GM18867 (cell line): ENCODE data around the gene IL3RA.
"Not testable (repeated sequence)": the region's sequence is repeated elsewhere in the genome, so short reads cannot be mapped to it uniquely, and the experiment has no call there.

Experiments used
- ATAC-seq: cut with Tn5 transposase; IDR thresholded peaks from one replicate; pipeline ENCODE4 v1.9.1; 2021; ENCODE audit warnings: mild to moderate bottlenecking, moderate library complexity; ENCODE audit not compliant: unreplicated experiment

The IL3RA gene

GRCh38 chrX:1336331-1336943, at the start of gene IL3RA:
Gene IL3RA (plus strand): TSS chrX:1336785. CDS start chrX:1341766, 4,981 bp downstream.
- ATAC-seq, result peak; percentile 53

- ATAC-seq, result no peak
Observed at GRCh38 chrX:1289535-1289934, 47.0 kb upstream of the IL3RA start.

GRCh38 chrX:1291110-1291740, 45.4 kb upstream of the IL3RA start:
- no peak for ATAC-seq

GRCh38 chrX:1292575-1293290, 43.9 kb upstream of the IL3RA start:
- ATAC-seq, result no peak

- ATAC-seq, result no peak
Observed at GRCh38 chrX:1294301-1295067, 42.1 kb upstream of the IL3RA start.

GRCh38 chrX:1295550-1295949, 41.0 kb upstream of the IL3RA start:
- no peak for ATAC-seq

GRCh38 chrX:1297591-1297990, 39.0 kb upstream of the IL3RA start:
- not testable (repeated sequence) for ATAC-seq

GRCh38 chrX:1300449-1300848, 36.1 kb upstream of the IL3RA start:
- no peak for ATAC-seq

- no peak for ATAC-seq
Observed at GRCh38 chrX:1305411-1305810, 31.2 kb upstream of the IL3RA start.

- ATAC-seq, result no peak
Observed at GRCh38 chrX:1306909-1307625, 29.5 kb upstream of the IL3RA start.

- ATAC-seq, result no peak
Observed at GRCh38 chrX:1307626-1308340, 28.8 kb upstream of the IL3RA start.

GRCh38 chrX:1308476-1308875, 28.1 kb upstream of the IL3RA start:
- ATAC-seq, result no peak

GRCh38 chrX:1308917-1309316, 27.7 kb upstream of the IL3RA start:
- not testable (repeated sequence) for ATAC-seq

GRCh38 chrX:1313788-1314187, 22.8 kb upstream of the IL3RA start:
- ATAC-seq, result no peak

- ATAC-seq, result no peak
Observed at GRCh38 chrX:1316527-1316926, 20.1 kb upstream of the IL3RA start.

- ATAC-seq, result no peak
Observed at GRCh38 chrX:1321674-1322073, 14.9 kb upstream of the IL3RA start.

GRCh38 chrX:1322393-1322792, 14.2 kb upstream of the IL3RA start:
- ATAC-seq, result no peak

- ATAC-seq, result peak; percentile 80
Observed at GRCh38 chrX:1323315-1323714, 13.3 kb upstream of the IL3RA start.

GRCh38 chrX:1325515-1326116, 11.0 kb upstream of the IL3RA start:
- no peak for ATAC-seq
